GM12878 (cell line): Measurements from ENCODE around the gene CNTN4.

Source experiments
- CHD2 ChIP-seq: IDR thresholded peaks from 2 replicates; pipeline ENCODE4 v1.6.1; 2011; ENCODE audit warnings: low read depth, low read length, improper control_type of control experiment, borderline replicate concordance
- CREB1 ChIP-seq: IDR thresholded peaks from 2 replicates; pipeline ENCODE4 v1.6.1; 2012; ENCODE audit warnings: low read depth, mild to moderate bottlenecking, inconsistent platforms
- CTCF ChIP-seq, 3 experiments: IDR thresholded peaks in 2 of 3; conservative IDR thresholded peaks in 1 of 3; 2 replicates each; pipeline ENCODE4 v1.5.1; 2011; ENCODE audit warnings: low read depth in 3 of 3, low read length in 3 of 3, mild to moderate bottlenecking in 3 of 3, control low read depth in 2 of 3, moderate library complexity in 2 of 3, inconsistent platforms in 1 of 3, mixed read lengths in 1 of 3; ENCODE audit not compliant: control insufficient read depth in 2 of 3, insufficient read depth in 1 of 3; ENCODE audit errors: extremely low read depth in 1 of 3
- POLR2AphosphoS5 ChIP-seq: IDR thresholded peaks from 2 replicates; pipeline ENCODE4 v1.6.1; 2011; ENCODE audit warnings: mild to moderate bottlenecking, low read length, inconsistent platforms
- RBBP5 ChIP-seq: fragments of 200-600 bp; sonication (generic); conservative IDR thresholded peaks from 2 replicates; pipeline ENCODE4 v1.6.1; 2016

GRCh38 chr3:2898591-2899353, 800.1 kb downstream of the CNTN4 start:
- TF ChIP-seq CHD2, result no peak
- TF ChIP-seq CREB1, result no peak
- TF ChIP-seq CTCF (IDR thresholded peaks at IDR 0.05 in 2 of 3, conservative IDR thresholded peaks at IDR 0.05 in 1 of 3; ENCODE audit: control insufficient read depth in 2 of 3, extremely low read depth in 1 of 3, insufficient read depth in 1 of 3, low read depth in 3 of 3, low read length in 3 of 3), result no peak; a peak in 1 of 6 replicates
- TF ChIP-seq POLR2AphosphoS5, result no peak
- no peak for TF ChIP-seq RBBP5
